H9 (cell line): ENCODE measurements around the gene AMH. TPM values are rescaled to one million over a fixed set of nuclear protein-coding genes. Genes with fewer than 3 reads are reported as not detected.

Source experiments
- DNase-seq: peaks from one replicate; pipeline ENCODE4 v3.0.0-alpha.2; 2017
- H2AFZ ChIP-seq: one replicate; pipeline ENCODE4 v1.6.1; 2013; ENCODE audit warnings: mild to moderate bottlenecking, low read length, control low read depth, moderate library complexity
- H2AK5ac ChIP-seq: 2 replicates; pipeline ENCODE4 v1.6.1; 2013; ENCODE audit warnings: low read length, control low read depth, mixed read lengths; ENCODE audit not compliant: insufficient read length
- H2BK120ac ChIP-seq: one replicate; pipeline ENCODE4 v1.6.1; 2013; ENCODE audit warnings: low read depth, mild to moderate bottlenecking, low read length, control low read depth, inconsistent platforms; ENCODE audit not compliant: poor library complexity, severe bottlenecking
- H2BK12ac ChIP-seq: 2 replicates; pipeline ENCODE4 v1.6.1; 2013; ENCODE audit warnings: low read length, control low read depth, mixed read lengths, low read depth; ENCODE audit not compliant: insufficient read length
- H2BK15ac ChIP-seq: 2 replicates; pipeline ENCODE4 v1.6.1; 2013; ENCODE audit warnings: low read depth, low read length, control low read depth
- H2BK20ac ChIP-seq: one replicate; pipeline ENCODE4 v1.6.1; 2013; ENCODE audit warnings: low read depth, mild to moderate bottlenecking, low read length, control low read depth, inconsistent platforms; ENCODE audit not compliant: poor library complexity, severe bottlenecking
- H2BK5ac ChIP-seq: 2 replicates; pipeline ENCODE4 v1.6.1; 2013; ENCODE audit warnings: low read length, control low read depth, mixed read lengths; ENCODE audit not compliant: insufficient read length
- H3K14ac ChIP-seq: 2 replicates; pipeline ENCODE4 v1.6.1; 2013; ENCODE audit warnings: low read length, control low read depth; ENCODE audit not compliant: insufficient read depth
- H3K18ac ChIP-seq: 2 replicates; pipeline ENCODE4 v1.6.1; 2013; ENCODE audit warnings: low read depth, mild to moderate bottlenecking, mixed read lengths, low read length, control low read depth; ENCODE audit not compliant: insufficient read length
- H3K23ac ChIP-seq: 2 replicates; pipeline ENCODE4 v1.6.1; 2013; ENCODE audit warnings: low read length, control low read depth, mixed read lengths, low read depth; ENCODE audit not compliant: insufficient read length
- H3K23me2 ChIP-seq: 2 replicates; pipeline ENCODE4 v1.6.1; 2013; ENCODE audit warnings: low read depth, mild to moderate bottlenecking, mixed read lengths, low read length, control low read depth; ENCODE audit not compliant: insufficient read length, poor library complexity, severe bottlenecking
- H3K27ac ChIP-seq: 2 replicates; pipeline ENCODE4 v1.5.1; 2013; ENCODE audit warnings: low read length, control low read depth, mixed read lengths, low read depth; ENCODE audit not compliant: insufficient read length
- H3K27me3 ChIP-seq: 2 replicates; pipeline ENCODE4 v1.6.1; 2013; ENCODE audit warnings: low read length, control low read depth, inconsistent platforms; ENCODE audit not compliant: insufficient read depth
- H3K4ac ChIP-seq: 2 replicates; pipeline ENCODE4 v1.6.1; 2013; ENCODE audit warnings: low read depth, mild to moderate bottlenecking, control low read depth, inconsistent platforms, low read length, moderate library complexity
- H3K4me1 ChIP-seq: 2 replicates; pipeline ENCODE4 v1.6.1; 2013; ENCODE audit warnings: low read length, control low read depth, inconsistent platforms; ENCODE audit not compliant: insufficient read depth
- H3K4me2 ChIP-seq: 2 replicates; pipeline ENCODE4 v1.6.1; 2013; ENCODE audit warnings: low read length, control low read depth, mixed read lengths; ENCODE audit not compliant: insufficient read length, insufficient read depth
- H3K56ac ChIP-seq: 2 replicates; pipeline ENCODE4 v1.6.1; 2013; ENCODE audit warnings: low read depth, mild to moderate bottlenecking, mixed read lengths, low read length, control low read depth; ENCODE audit not compliant: insufficient read length
- H3K79me1 ChIP-seq: 2 replicates; pipeline ENCODE4 v1.6.1; 2013; ENCODE audit warnings: low read depth, mild to moderate bottlenecking, moderate library complexity, low read length, control low read depth, inconsistent platforms; ENCODE audit not compliant: insufficient read depth, poor library complexity, severe bottlenecking
- H3K79me2 ChIP-seq: 2 replicates; pipeline ENCODE4 v1.6.1; 2013; ENCODE audit warnings: low read length, control low read depth, inconsistent platforms; ENCODE audit not compliant: insufficient read depth
- H3K9ac ChIP-seq: 2 replicates; pipeline ENCODE4 v1.6.1; 2013; ENCODE audit warnings: low read length, control low read depth, mixed read lengths; ENCODE audit not compliant: insufficient read length; ENCODE audit errors: extremely low read depth
- H3K9me3 ChIP-seq: one replicate; pipeline ENCODE4 v1.6.1; 2013; ENCODE audit warnings: low read depth, low read length, inconsistent platforms; ENCODE audit not compliant: control insufficient read depth
- H3T11ph ChIP-seq: one replicate; pipeline ENCODE4 v1.6.1; 2013; ENCODE audit warnings: mild to moderate bottlenecking, low read length, control low read depth, inconsistent platforms
- H4K20me1 ChIP-seq: one replicate; pipeline ENCODE4 v1.6.1; 2013; ENCODE audit not compliant: control insufficient read depth, insufficient read length, insufficient read depth
- H4K5ac ChIP-seq: 2 replicates; pipeline ENCODE4 v1.6.1; 2013; ENCODE audit warnings: low read depth, mild to moderate bottlenecking, mixed read lengths, low read length, control low read depth; ENCODE audit not compliant: insufficient read length
- H4K8ac ChIP-seq: replicated peaks from 2 replicates; pipeline ENCODE4 v1.6.1; 2013; ENCODE audit warnings: low read length, control low read depth, mixed read lengths, low read depth; ENCODE audit not compliant: insufficient read length
- H4K91ac ChIP-seq: 2 replicates; pipeline ENCODE4 v1.6.1; 2013; ENCODE audit warnings: low read depth, mild to moderate bottlenecking, moderate library complexity, mixed read lengths, low read length, control low read depth; ENCODE audit not compliant: insufficient read length
- H3K27ac Mint-ChIP-seq, 3 experiments: 2 replicates in 2 of 3; 3 replicates in 1 of 3; pipeline ENCODE4 v1.8.0; 2020 to 2021; ENCODE audit warnings: mixed read lengths in 3 of 3, mild to moderate bottlenecking in 1 of 3, moderate library complexity in 1 of 3
- H3K27me3 Mint-ChIP-seq: 2 replicates; pipeline ENCODE4 v1.8.0; 2021; ENCODE audit warnings: low read depth, mild to moderate bottlenecking, moderate library complexity, mixed read lengths
- H3K36me3 Mint-ChIP-seq, 3 experiments: 2 replicates in 2 of 3; 3 replicates in 1 of 3; pipeline ENCODE4 v1.8.0; 2020 to 2021; ENCODE audit warnings: low read depth in 3 of 3, mixed read lengths in 3 of 3; ENCODE audit not compliant: insufficient read depth in 1 of 3
- H3K4me1 Mint-ChIP-seq, 2 experiments: 2 replicates each; pipeline ENCODE4 v1.8.0; 2020; ENCODE audit warnings: mixed read lengths in 2 of 2
- H3K4me3 Mint-ChIP-seq, 2 experiments: 2 replicates in 1 of 2; 3 replicates in 1 of 2; pipeline ENCODE4 v1.8.0; 2020 to 2021; ENCODE audit warnings: mild to moderate bottlenecking in 2 of 2, mixed read lengths in 2 of 2, moderate library complexity in 1 of 2
- H3K9me3 Mint-ChIP-seq, 2 experiments: 2 replicates in 1 of 2; 3 replicates in 1 of 2; pipeline ENCODE4 v1.8.0; 2020; ENCODE audit warnings: mild to moderate bottlenecking in 2 of 2, mixed read lengths in 2 of 2, moderate library complexity in 1 of 2
- WGBS: extraction: QIAGEN DNeasy Blood & Tissue Kit; methylation state at CpG from one replicate; pipeline ENCODE4 v1.1.7; 2013; ENCODE audit warnings: missing lambda C conversion rate, low lambda C conversion rate, mixed read lengths; ENCODE audit not compliant: insufficient read length; ENCODE audit errors: extremely low coverage; 5-methylcytosine and 5-hydroxymethylcytosine counted together
- total RNA-seq: library from RNA; stranded (reverse); gene quantifications from 2 replicates; pipeline ENCODE4 v1.2.1, GENCODE V29; 2021
- TF ChIP-seq, protein P1 (sequence below): fragments of 200-600 bp; sonication (generic); conservative IDR thresholded peaks from 3 replicates; pipeline ENCODE4 v1.8.0; 2021; ENCODE audit warnings: antibody characterized with exemption, mild to moderate bottlenecking

AMH gene
- total RNA-seq, 1 experiment from 2014 or later: 70.7 TPM

DNA sequence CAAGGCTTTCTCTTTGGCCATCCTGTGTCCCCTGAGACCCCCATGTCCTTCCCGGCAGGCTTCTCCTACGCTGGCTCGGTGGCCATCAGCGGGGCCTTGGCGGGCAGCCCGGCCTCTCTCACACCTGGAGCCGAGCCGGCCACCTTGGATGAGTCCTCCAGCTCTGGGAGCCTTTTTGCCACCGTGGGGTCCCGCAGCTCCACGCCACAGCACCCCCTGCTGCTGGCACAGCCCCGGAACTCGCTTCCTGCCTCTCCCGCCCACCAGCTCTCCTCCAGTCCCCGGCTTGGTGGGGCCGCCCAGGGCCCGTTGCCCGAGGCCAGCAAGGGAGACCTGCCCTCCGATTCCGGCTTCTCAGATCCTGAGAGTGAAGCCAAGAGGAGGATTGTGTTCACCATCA, 27.2 kb upstream of the AMH start:
- Histone ChIP-seq H3K4ac (no peak overlapping the region), H4K8ac (no peak overlapping the region), H3K18ac (no peak overlapping the region), H3K56ac (no peak overlapping the region), H4K20me1 (no peaks in the 10 kb centered on the region), H2BK20ac (no peak overlapping the region), H3K79me1 (no peaks in the 10 kb centered on the region), H2BK5ac (no peak overlapping the region), H3K9me3 (no peaks in the 10 kb centered on the region), H3K23me2 (no peaks in the 10 kb centered on the region), H3K27me3 (no peaks in the 10 kb centered on the region), H3K27ac (no peak overlapping the region), H3K4me2 (no peak overlapping the region), H3T11ph (no peak overlapping the region), H2BK12ac (no peak overlapping the region), H4K5ac (no peak overlapping the region), H2AFZ (no peak overlapping the region), H2BK15ac (no peak overlapping the region), H3K23ac (no peak overlapping the region), H3K14ac (no peak overlapping the region), H2AK5ac (no peak overlapping the region), H3K79me2 (no peaks in the 10 kb centered on the region), H3K4me1 (no peaks in the 10 kb centered on the region), H4K91ac (no peak overlapping the region), H2BK120ac (no peak overlapping the region), H3K9ac (no peak overlapping the region)
- Mint-ChIP-seq H3K4me3 (no peak overlapping the region), H3K4me1 (no peaks in the 10 kb centered on the region), H3K27ac (no peak overlapping the region), H3K9me3 (no peaks in the 10 kb centered on the region), H3K27me3 (no peaks in the 10 kb centered on the region; the same call in 1 of the 2 replicates), H3K36me3 (peaks cover 14 to 61% (median 47%) of the 10 kb centered on the region in 3 experiments; a peak in 6 of 7 replicates)
- no CpG with 5 or more reads among the region's 20 CpGs for WGBS
- DNase-seq: no peak
- TF ChIP-seq, protein P1, sequence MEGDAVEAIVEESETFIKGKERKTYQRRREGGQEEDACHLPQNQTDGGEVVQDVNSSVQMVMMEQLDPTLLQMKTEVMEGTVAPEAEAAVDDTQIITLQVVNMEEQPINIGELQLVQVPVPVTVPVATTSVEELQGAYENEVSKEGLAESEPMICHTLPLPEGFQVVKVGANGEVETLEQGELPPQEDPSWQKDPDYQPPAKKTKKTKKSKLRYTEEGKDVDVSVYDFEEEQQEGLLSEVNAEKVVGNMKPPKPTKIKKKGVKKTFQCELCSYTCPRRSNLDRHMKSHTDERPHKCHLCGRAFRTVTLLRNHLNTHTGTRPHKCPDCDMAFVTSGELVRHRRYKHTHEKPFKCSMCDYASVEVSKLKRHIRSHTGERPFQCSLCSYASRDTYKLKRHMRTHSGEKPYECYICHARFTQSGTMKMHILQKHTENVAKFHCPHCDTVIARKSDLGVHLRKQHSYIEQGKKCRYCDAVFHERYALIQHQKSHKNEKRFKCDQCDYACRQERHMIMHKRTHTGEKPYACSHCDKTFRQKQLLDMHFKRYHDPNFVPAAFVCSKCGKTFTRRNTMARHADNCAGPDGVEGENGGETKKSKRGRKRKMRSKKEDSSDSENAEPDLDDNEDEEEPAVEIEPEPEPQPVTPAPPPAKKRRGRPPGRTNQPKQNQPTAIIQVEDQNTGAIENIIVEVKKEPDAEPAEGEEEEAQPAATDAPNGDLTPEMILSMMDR: peak; percentile 20; the same call in 2 of the 3 replicates
